Cardiac fibroblast (primary cell): ENCODE data around the gene ANKRD28.

Experiments used
- DNase-seq, 2 donors: peaks; one replicate each; pipeline versions ENCODE4 v3.0.0 to v3.0.0-alpha.2; 2010; ENCODE audit warnings: low read depth in 2 of 2
- H3K4me3 ChIP-seq, 2 donors: replicated peaks in 1 of 2; 1 replicate in 1 of 2; 2 replicates in 1 of 2; pipeline ENCODE4 v1.5.1; 2011; ENCODE audit warnings: low read depth in 2 of 2, low read length in 2 of 2, mild to moderate bottlenecking in 2 of 2, moderate library complexity in 1 of 2
- TF ChIP-seq, protein P1 (sequence below): IDR thresholded peaks from one replicate; pipeline ENCODE4 v1.5.1; 2011; ENCODE audit warnings: low read depth, mild to moderate bottlenecking, low read length, inconsistent platforms

The ANKRD28 gene

DNA sequence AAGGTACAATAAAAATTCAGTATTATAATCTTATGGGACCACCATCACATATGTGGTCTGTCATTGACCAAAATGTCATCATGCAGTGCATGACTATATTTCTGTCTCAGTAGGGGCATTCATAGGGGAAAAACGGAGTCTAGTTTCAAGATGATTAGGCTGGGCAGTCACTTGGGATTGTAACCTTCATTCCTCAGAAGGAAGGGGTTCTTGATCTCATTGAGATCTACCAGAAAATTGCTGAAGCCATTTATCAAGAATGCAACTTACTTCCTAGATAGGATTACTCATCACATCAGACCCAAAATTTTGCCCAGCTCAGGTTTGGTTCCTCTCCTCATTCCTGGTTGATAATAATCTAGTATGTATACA is 158.9 kb downstream of the ANKRD28 start:
- peak in 1 of 2 donors; percentile 49 for DNase-seq
- TF ChIP-seq, protein P1, sequence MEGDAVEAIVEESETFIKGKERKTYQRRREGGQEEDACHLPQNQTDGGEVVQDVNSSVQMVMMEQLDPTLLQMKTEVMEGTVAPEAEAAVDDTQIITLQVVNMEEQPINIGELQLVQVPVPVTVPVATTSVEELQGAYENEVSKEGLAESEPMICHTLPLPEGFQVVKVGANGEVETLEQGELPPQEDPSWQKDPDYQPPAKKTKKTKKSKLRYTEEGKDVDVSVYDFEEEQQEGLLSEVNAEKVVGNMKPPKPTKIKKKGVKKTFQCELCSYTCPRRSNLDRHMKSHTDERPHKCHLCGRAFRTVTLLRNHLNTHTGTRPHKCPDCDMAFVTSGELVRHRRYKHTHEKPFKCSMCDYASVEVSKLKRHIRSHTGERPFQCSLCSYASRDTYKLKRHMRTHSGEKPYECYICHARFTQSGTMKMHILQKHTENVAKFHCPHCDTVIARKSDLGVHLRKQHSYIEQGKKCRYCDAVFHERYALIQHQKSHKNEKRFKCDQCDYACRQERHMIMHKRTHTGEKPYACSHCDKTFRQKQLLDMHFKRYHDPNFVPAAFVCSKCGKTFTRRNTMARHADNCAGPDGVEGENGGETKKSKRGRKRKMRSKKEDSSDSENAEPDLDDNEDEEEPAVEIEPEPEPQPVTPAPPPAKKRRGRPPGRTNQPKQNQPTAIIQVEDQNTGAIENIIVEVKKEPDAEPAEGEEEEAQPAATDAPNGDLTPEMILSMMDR = no peak
- H3K4me3 ChIP-seq = no peak overlapping the region

DNA sequence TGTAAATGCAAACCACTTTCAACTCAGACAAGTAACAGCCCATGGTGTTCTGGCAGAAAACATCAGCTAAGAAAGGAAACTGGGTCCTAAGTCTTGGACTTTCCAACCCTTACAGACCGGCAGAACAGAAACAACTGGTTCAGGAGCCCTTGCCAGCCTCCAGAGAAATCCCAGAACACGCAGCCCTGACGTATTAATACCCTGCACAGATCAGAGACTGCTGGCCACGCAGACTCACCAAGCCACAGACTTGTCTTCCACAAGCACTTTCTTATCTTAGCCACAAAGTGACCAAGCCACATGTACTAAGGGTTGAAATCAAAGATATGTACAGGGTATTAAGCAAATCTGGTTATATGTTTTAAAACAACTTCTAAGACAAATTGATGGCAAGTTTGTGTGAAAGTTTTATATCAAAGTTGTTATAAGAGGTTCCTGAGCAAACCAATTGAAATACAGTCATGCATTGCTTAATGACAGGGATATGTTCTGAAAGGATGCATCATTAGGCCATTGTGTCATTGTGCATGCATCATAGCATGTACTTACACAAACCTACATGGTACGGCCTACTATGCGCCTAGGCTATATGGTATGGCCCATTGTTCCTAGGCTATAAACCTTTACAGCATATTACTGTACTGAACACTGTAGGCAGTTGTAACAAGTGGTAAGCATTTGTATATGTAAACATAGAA is 159.4 kb downstream of the ANKRD28 start:
- DNase-seq = peak; percentile 54 to 77
- TF ChIP-seq, protein P1 = no peak
- H3K4me3 ChIP-seq = no peak overlapping the region

DNA sequence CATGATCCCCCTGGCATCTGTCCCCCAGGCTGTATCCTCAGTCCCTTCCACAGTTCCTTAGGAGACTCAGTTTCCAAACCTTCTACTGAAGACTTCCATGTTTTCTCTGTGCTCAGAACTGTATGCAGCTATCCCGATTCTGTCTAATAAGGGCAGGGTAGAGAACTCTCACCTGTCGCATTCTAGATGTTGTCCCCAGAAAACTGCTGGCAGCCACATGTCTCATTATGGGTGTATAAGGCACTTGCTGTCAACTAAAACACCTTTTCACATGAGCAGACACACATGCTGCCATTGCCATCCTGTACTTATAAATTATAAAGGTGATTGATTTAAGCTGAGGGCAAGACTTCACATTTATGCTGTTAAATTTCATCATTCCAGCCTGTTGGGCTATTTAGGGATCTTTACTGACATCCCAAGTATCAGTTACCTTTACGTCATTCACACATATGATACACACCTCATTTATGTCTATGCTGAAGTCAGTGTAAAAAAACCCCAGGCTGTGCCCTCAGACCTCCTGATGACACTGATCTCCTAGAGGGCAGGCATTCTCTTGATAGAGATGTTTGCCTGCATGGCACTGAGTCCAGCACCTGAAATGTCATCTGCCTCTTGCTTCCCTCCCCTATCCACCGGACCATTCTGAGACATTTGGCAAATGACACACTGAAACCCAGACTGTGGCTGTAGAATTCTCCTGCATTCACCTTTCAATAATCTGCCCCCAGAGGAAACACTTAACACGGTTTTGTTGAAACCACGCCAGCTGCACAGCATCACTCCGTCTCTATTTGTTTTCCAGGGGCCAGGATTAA is 160.4 kb downstream of the ANKRD28 start:
- no peak for DNase-seq
- TF ChIP-seq, protein P1 = no peak
- no peak overlapping the region for H3K4me3 ChIP-seq

DNA sequence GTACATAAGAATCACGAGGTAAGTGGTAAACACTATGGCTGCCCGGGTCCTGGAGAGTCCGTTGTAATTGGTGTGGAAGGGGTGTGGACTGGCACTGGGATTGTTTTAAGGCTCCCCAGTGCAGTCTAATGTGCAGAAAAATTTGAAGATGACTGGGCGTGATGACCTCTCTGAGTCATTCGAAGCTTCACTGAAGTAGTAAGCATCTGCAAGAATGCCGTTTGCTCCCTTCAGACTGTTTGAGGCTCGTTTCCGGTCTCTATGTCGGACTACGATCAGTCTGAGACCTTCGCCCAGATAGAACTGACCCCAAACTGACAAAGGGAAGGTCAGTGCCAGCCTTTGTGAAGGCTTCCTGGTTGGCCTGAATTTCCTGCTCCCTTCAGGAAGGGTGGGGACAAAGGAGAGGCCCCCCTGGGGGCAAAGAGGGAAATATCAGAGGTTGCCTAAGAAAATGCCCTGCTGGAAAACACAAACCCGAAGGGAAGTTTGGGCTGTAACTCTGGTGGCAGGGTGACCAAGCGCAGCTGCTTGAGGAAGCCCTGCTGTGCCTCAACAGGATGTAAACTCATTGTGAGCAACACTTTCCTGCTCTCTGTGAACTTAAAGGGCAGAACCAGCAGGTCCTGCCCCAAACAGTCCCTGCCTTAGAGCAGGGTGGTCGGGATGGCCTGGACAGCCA is 161.6 kb downstream of the ANKRD28 start:
- peak; percentile 90 to 97 for DNase-seq
- TF ChIP-seq, protein P1 = no peak
- peak overlapping the region in 1 of 2 donors; percentile 25 for H3K4me3 ChIP-seq

DNA sequence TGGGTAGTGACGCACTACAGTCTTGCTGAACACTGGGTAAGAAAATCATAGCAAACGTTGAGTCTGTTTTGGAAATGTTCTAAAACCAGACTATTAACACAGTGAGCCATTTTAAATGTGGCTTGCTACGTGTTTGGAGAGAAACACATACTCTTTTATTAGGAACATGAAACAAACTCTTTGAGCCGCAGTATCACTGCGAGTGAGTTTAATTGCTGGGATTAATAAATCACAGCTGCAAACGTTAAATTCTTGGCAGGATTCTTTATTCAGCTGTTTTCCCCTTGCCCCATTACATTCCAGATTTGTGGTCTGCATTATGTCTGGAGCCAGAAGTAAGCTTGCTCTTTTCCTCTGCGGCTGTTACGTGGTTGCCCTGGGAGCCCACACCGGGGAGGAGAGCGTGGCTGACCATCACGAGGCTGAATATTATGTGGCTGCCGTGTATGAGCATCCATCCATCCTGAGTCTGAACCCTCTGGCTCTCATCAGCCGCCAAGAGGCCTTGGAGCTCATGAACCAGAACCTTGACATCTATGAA is 162.6 kb downstream of the ANKRD28 start:
- peak; percentile 36 to 85 for DNase-seq

GRCh38 chr3:15634671-15635070 is 163.1 kb downstream of the ANKRD28 start:
- H3K4me3 ChIP-seq = no peak overlapping the region

More for the DNA sequence above, 162.6 kb downstream of the ANKRD28 start:
- TF ChIP-seq, protein P1 = no peak
- H3K4me3 ChIP-seq = no peak overlapping the region

More at GRCh38 chr3:15634671-15635070, 163.1 kb downstream of the ANKRD28 start:
- TF ChIP-seq, protein P1 = no peak
- no peak for DNase-seq
